ENCODE results near the gene ABCC12. TPM values are rescaled to one million over a fixed set of nuclear protein-coding genes. Genes with fewer than 3 reads are reported as not detected.
A peak's percentile ranks its signal among the peaks of the same experiment; 100 is the strongest.
"Not testable (repeated sequence)": the region's sequence is repeated elsewhere in the genome, so short reads cannot be mapped to it uniquely, and the experiment has no call there.

ABCC12 gene
- total and polyA plus RNA-seq, 5 experiments from 2014 or later, result not detected

DNA sequence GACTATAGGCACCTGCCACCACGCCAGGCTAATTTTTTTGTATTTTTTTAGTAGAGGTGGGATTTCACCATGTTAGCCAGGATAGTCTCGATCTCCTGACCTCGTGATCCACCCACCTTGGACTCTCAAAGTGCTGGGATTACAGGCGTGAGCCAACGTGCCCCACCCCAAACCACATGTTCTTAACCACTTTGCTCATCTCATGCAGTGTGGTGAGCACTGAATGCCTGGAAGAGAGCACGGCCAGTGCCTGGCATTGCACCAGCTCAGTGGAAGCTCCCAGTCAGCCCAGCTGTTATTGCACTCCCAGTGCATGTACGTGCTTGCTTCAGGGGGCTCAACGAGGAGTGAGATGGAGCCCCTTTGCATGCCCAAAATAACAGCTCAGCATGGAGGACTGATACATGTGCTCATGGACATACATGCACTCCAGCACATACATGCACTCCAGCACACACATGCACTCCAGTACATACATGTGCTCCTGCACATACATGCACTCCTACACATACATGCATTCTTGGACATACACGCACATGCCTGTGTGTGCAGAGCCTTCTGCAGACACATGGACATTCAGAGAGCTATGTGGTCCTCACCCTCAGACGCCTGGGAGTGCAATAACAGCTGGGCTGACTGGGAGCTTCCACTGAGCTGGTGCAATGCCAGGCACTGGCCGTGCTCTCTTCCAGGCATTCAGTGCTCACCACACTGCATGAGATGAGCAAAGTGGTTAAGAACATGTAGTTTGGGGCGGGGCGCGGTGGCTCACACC, 26.1 kb upstream of the ABCC12 start:
- ATAC-seq, H3K36me3 Mint-ChIP-seq, POLR2A ChIA-PET, H3K27me3 Mint-ChIP-seq, H3K9me3 Mint-ChIP-seq, H3K4me1 Mint-ChIP-seq, DNase-seq, H3K27ac Mint-ChIP-seq, H3K4me3 Mint-ChIP-seq: not testable (repeated sequence)

DNA sequence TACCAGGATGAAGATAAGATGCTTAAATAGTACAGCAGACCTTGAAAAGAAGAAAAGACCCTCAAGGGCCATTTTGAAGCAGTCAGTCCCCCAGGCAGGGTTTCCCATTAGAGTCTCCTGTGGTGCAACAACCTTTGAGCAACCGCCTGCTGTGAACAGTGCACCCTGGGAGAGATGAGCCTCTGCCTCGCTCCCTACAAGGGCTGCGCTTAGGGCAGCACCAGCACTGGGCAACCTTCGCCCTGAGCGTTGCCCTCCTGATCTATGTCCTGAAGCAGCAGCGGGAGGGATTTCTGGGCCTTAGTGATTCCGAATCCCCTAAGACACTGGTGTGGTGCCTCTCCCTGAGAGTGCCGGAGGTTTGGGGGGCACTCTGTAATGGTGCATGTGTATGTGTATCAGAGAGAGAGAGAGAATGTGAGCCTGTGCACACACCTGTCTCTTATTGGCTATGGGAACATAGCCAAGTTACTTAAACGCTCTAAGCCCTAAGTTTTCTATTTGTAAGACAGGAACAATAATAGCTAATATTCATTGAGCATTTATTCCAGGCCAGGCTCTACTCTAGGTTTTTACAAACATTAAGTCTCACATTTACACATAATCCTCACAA, 25.2 kb upstream of the ABCC12 start:
- Mint-ChIP-seq H3K4me1 (peaks cover 0 to 2% (median 0%) of the 10 kb centered on the region in 4 donors), H3K4me3 (no peak overlapping the region), H3K9me3 (no peaks in the 10 kb centered on the region), H3K27me3 (peaks cover 0 to 15% (median 13%) of the 10 kb centered on the region in 5 donors), H3K27ac (no peak overlapping the region), H3K36me3 (no peaks in the 10 kb centered on the region)
- DNase-seq (no peak), ATAC-seq (no peak)
- POLR2A ChIA-PET, result no interaction called here

DNA sequence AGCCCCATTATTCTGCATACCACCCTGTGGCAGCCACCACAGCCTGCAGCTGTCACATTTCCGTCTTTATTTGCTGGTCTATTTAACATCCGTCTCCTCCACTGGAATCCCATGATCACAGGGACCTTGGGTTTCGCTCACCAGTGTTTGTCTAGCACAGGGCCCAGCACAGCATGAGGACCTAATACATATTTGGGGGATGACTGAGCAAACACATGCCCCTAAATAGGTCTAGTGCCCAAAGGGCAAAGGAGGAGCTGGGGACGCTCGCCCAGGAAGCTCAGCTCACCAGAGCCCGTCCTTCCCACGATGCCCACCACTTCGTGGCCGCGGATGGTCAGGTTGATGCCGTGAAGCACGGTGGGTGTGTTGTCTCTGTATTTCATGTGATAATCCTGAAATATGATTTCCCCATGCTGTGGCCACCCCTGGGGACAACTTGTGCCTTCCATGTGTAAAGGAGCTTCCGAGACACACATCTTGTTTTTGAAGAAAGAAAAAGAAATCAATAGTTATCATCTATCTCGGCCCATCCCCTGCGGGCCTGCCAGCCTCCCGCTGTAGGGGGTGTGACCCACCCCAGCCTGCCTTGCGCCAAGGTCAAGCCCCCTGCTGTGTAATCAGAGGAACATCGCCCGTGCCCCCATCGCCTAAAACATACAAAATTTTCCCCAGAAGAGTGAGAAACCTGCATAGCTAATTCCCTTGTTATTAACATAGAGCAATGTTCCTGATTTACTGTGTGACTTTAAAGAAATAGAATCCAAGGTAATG, 21.0 kb upstream of the ABCC12 start:
- Mint-ChIP-seq H3K9me3 (no peaks in the 10 kb centered on the region), H3K36me3 (no peaks in the 10 kb centered on the region), H3K27me3 (peaks cover 0 to 28% (median 11%) of the 10 kb centered on the region in 5 donors), H3K4me1 (peaks cover 0 to 2% (median 0%) of the 10 kb centered on the region in 4 donors), H3K27ac (no peak overlapping the region), H3K4me3 (no peak overlapping the region)
- POLR2A ChIA-PET, result no interaction called here
- DNase-seq (no peak), ATAC-seq (no peak)

DNA sequence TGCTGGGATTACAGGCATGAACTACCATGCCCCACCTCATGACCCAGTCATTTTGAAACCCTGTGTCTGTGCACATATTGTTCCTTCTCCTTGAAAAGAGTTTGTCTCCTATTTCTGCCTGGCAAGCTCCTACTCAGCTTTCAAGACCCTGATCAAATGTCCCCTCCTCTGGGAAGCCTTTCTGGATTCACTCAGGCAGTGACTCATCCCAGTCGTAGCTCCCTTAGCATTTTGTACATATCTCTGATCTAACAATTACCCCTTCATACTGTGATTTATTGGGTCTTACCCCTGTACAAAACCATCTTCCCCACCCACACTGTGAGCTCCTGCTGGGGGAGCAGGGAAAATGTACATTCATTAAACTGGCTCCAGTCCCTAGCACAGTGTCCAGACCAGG, 18.1 kb upstream of the ABCC12 start:
- DNase-seq (no peak), ATAC-seq (no peak)
- Mint-ChIP-seq H3K4me1 (peaks cover 0 to 2% (median 0%) of the 10 kb centered on the region in 4 donors), H3K4me3 (no peak overlapping the region), H3K36me3 (no peaks in the 10 kb centered on the region), H3K27me3 (peaks cover 0 to 28% (median 10%) of the 10 kb centered on the region in 5 donors), H3K27ac (no peak overlapping the region), H3K9me3 (no peaks in the 10 kb centered on the region)
- POLR2A ChIA-PET, result no interaction called here

DNA sequence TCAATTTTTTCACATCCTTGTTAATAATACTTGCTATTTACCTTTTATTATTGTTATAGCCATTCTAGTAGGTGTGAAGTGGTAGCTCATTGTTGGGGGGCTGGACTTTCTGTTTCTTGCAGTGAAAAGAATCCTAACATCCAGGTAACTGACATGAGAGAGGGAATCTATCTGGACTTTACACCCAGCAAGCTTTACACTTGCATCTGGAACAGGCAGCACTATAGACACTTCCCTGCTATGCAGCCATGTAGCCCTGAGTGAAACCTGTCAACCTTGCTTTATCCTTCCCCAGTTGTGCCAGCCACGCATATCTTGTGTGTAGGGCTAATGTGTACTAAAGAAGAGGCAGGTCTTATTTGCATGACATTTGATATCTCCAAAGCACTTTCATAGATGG, 16.9 kb upstream of the ABCC12 start:
- Mint-ChIP-seq H3K4me3 (no peak overlapping the region), H3K36me3 (no peaks in the 10 kb centered on the region), H3K27me3 (peaks cover 0 to 28% (median 10%) of the 10 kb centered on the region in 5 donors), H3K27ac (no peak overlapping the region), H3K9me3 (no peaks in the 10 kb centered on the region), H3K4me1 (peaks cover 0 to 2% (median 0%) of the 10 kb centered on the region in 4 donors)
- DNase-seq, result no peak
- POLR2A ChIA-PET, result no interaction called here
- ATAC-seq, result no peak

DNA sequence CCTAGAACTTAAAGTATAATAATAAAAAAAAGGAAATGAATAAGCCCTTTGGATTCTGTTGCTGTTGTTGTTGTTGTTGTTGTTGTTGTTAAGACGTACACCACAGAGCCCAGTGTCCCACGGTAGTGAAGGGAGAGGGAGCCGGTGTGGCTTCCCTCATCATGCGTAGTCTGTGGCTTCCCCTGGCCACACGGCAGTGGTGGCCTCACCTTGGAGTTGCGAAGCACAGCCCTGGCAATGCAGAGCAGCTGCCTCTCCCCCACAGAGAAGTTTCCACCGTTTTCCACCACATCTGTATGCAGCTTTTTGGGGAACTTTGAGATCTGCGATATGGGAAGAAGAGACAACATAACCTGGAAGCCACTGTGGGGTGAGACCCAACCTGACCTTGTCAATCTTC, 14.1 kb upstream of the ABCC12 start:
- no peak overlapping the region for H3K4me3 Mint-ChIP-seq
- ATAC-seq, result no peak

DNA sequence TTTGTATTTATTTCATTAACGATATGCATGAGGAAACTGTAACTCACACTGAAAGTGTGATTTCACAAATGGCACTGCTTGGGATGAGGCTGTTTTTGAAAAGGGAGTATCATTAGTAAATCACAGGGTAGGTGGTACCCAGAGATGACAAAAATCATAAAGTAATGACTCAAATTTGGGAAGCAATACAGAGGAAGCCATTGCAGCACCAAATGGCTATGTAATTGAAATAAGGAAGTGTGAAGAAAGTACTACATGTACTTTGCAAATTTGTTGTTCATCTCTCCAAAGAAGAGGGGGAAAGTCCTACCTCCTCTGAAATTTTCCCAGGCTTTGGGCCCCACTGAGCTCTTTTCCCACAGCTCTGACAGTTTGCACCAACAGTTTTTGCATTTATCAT, 12.3 kb upstream of the ABCC12 start:
- Mint-ChIP-seq H3K4me3 (no peak overlapping the region), H3K27me3 (peaks cover 2 to 6% (median 3%) of the 10 kb centered on the region in 5 donors), H3K9me3 (no peaks in the 10 kb centered on the region), H3K27ac (no peak overlapping the region), H3K36me3 (no peaks in the 10 kb centered on the region), H3K4me1 (peaks cover 4 to 8% (median 4%) of the 10 kb centered on the region in 4 donors)
- DNase-seq, result no peak
- POLR2A ChIA-PET, result no interaction called here
- ATAC-seq, result no peak

More for the DNA sequence above, 14.1 kb upstream of the ABCC12 start:
- DNase-seq, result no peak
- Mint-ChIP-seq H3K27me3 (peaks cover under 1 to 9% (median 2%) of the 10 kb centered on the region in 5 donors), H3K4me1 (peaks cover 2 to 6% (median 2%) of the 10 kb centered on the region in 4 donors), H3K9me3 (no peaks in the 10 kb centered on the region), H3K36me3 (no peaks in the 10 kb centered on the region), H3K27ac (peak overlapping the region in 1 of 10 donors; percentile 52)
- POLR2A ChIA-PET, result no interaction called here

DNA sequence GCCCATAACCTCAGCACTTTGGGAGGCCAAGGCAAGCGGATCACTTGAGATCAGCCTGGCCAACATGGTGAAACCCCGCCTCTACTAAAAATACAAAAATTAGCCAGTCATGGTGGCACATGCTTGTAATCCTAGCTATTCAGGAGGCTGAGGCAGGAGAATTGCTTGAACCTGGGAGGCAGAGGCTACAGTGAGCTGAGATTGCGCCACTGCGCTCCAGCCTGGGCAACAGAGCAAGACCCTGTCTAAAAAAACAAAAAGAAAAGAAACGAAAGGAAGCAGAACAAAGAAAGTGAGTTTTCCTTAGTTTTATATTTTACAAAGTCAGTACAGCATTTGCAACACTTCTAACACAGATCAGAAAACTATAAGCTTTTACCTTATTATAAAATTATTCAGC, 10.8 kb upstream of the ABCC12 start:
- peaks cover 3 to 18% (median 4%) of the 10 kb centered on the region in 5 donors for H3K27me3 Mint-ChIP-seq
- H3K4me1 Mint-ChIP-seq, H3K36me3 Mint-ChIP-seq, H3K4me3 Mint-ChIP-seq, H3K9me3 Mint-ChIP-seq, H3K27ac Mint-ChIP-seq, POLR2A ChIA-PET, DNase-seq, ATAC-seq: not testable (repeated sequence)

DNA sequence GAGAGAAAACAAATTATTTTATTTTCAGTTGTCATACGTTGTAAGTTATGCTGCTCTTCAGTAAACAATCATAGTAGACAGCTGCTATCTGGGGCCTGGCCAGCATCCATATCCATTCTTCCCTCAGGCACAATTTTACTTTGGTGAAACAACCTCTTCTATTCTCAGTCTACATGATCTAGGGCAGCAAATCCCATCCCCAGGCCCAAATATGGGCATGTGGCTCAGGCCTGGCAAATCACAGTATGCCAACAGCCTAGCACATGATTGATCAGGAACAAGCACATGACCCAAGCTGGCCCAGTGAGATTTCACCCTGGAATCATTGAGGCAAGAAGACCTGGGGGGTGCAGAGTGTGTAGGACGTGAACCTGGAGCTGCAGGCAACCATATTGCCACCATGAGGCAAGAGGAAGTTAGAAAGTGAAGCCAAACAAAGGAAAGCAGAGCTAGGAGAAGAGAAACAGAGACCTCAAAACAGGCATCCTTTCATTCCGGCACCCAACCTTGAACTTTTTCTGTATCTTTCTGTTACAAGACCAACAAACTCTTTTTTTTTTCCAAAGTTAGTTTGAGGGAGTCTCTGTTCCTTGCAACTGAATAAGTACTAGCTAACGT, 10.3 kb upstream of the ABCC12 start:
- Mint-ChIP-seq H3K27ac (peak overlapping the region in 1 of 10 donors; percentile 85), H3K4me1 (peaks cover 4 to 8% (median 4%) of the 10 kb centered on the region in 4 donors), H3K4me3 (no peak overlapping the region), H3K36me3 (no peaks in the 10 kb centered on the region), H3K27me3 (peaks cover 3 to 22% (median 4%) of the 10 kb centered on the region in 5 donors), H3K9me3 (no peaks in the 10 kb centered on the region)
- POLR2A ChIA-PET, result no interaction called here
- ATAC-seq (no peak), DNase-seq (no peak)

DNA sequence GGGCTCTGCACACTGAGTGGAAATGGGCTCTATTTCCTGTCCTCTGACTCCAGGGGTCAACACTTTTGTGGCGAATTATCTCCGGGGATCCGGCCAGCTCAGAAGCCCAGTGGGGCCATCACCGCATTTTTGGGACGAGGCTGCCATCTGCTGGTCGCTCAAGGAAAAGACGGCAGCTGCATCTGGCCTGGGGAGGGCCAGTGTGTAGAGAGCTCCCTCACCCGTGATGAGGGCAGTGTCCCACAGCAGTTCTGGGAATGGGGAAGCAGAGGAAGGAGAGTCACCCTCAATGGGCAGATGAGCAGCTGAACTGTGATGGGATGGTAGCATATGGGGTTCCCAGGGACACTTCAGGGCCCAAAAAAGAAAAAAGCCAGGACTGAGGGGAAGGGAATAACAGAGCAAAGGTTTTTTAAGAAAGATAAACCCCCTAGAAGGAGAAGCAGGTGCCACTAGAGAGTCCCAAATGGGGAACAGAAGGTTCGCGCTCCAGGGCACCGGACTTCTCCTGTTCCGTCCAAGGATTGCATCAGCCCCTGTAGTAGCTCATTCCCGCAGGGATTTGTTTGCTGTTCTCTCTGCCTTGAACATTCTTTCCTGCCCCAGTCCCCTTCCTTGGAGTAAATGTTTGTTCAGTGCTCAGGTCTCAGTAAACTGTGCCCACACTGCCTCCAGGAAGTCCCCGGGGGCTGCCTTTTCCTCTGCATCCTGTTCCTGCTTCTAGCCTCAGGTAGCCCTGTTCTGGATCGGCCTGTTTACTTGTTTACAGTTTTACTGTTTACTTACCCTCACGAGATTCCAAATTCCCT, 9.3 kb upstream of the ABCC12 start:
- H3K27ac Mint-ChIP-seq, result peak overlapping the region in 1 of 10 donors; percentile 65
- peak overlapping the region in 1 of 10 donors; percentile 38 for H3K4me3 Mint-ChIP-seq
- POLR2A ChIA-PET, result no interaction called here
- H3K36me3 Mint-ChIP-seq, result no peaks in the 10 kb centered on the region
- H3K4me1 Mint-ChIP-seq, result peaks cover 4 to 8% (median 4%) of the 10 kb centered on the region in 4 donors
- DNase-seq (peak; percentile 17 to 75 (median 52)), ATAC-seq (peak; percentile 75 to 80)
- H3K9me3 Mint-ChIP-seq, result no peaks in the 10 kb centered on the region
- H3K27me3 Mint-ChIP-seq, result peaks cover 2 to 22% (median 4%) of the 10 kb centered on the region in 5 donors

DNA sequence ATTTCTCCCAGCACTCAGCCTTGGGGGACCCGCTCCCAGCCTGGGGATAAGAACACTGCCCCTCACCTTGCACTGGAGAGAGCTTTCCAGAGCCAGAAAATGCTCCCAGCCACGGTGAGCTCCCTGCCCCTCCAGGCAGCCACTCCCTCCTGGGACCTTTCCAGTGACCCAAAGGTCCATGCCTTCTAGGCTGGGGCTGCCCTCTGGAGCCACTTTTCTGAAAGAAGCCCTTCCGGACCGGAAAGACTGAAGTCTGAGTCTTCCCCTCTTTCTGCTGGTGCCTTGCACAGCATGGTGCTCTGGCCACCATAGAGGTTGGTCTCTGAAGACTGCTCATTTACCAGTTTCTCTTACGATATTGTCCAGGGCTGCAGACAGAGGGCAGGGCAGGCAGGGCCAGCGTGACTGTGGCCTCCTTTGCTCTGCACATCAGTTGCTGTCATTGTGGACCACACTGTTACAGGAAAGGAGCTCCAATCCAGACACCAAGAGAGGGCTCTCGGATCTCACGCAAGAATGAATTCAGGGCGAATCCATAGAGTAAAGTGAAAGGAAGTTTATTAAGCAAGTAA, 7.1 kb upstream of the ABCC12 start:
- Mint-ChIP-seq H3K4me1 (peaks cover 4 to 8% (median 6%) of the 10 kb centered on the region in 4 donors), H3K27ac (no peak overlapping the region), H3K36me3 (no peaks in the 10 kb centered on the region), H3K9me3 (no peaks in the 10 kb centered on the region), H3K27me3 (peaks cover 2 to 22% (median 4%) of the 10 kb centered on the region in 5 donors), H3K4me3 (no peak overlapping the region)
- DNase-seq (no peak), ATAC-seq (no peak)
- POLR2A ChIA-PET, result no interaction called here

DNA sequence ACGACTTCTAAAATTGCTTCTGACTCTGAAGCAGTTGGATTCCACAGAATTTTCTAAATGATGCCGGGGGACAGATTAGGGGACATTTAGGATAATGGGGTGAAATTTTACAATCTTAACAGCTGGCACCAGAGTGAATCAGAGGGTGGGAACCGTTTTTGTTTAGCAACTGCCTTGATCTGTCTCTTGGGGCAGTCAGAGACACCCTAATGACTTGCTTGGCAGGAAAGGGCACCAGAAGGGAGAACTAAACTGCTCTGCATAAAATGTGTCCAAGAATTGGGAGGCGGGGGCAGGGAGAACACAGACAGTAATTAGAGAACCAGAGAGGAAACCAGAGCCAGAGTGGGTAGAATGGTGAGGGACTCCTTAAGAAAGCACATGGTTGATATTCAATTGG, 6.1 kb upstream of the ABCC12 start:
- Mint-ChIP-seq H3K9me3 (no peaks in the 10 kb centered on the region), H3K27me3 (peaks cover 4 to 22% (median 7%) of the 10 kb centered on the region in 5 donors), H3K36me3 (no peaks in the 10 kb centered on the region), H3K4me1 (peaks cover 4 to 8% (median 7%) of the 10 kb centered on the region in 4 donors), H3K4me3 (no peak overlapping the region), H3K27ac (no peak overlapping the region)
- POLR2A ChIA-PET, result no interaction called here
- ATAC-seq (no peak), DNase-seq (no peak)
